GM12878 (cell line): Measurements from ENCODE around the gene BICDL2. TPM values are rescaled to one million over a fixed set of nuclear protein-coding genes. Genes with fewer than 3 reads are reported as not detected.

Experiments
- CTCF ChIP-seq, 3 experiments: IDR thresholded peaks in 2 of 3; conservative IDR thresholded peaks in 1 of 3; 2 replicates each; pipeline ENCODE4 v1.5.1; 2011; ENCODE audit warnings: low read depth in 3 of 3, low read length in 3 of 3, mild to moderate bottlenecking in 3 of 3, control low read depth in 2 of 3, moderate library complexity in 2 of 3, inconsistent platforms in 1 of 3, mixed read lengths in 1 of 3; ENCODE audit not compliant: control insufficient read depth in 2 of 3, insufficient read depth in 1 of 3; ENCODE audit errors: extremely low read depth in 1 of 3
- EGR1 ChIP-seq, 2 experiments: IDR thresholded peaks; 1 replicate in 1 of 2; 2 replicates in 1 of 2; pipeline ENCODE4 v1.6.1; 2011 to 2012; ENCODE audit warnings: low read depth in 2 of 2, low read length in 2 of 2, borderline replicate concordance in 1 of 2, mild to moderate bottlenecking in 1 of 2, moderate library complexity in 1 of 2
- FOS ChIP-seq: IDR thresholded peaks from 3 replicates; pipeline ENCODE4 v1.6.1; 2011; ENCODE audit warnings: borderline replicate concordance; ENCODE audit not compliant: insufficient read length; ENCODE audit errors: extremely low read depth
- FOXM1 ChIP-seq: IDR thresholded peaks from 2 replicates; pipeline ENCODE4 v1.6.1; 2012; ENCODE audit warnings: low read depth, mild to moderate bottlenecking, inconsistent platforms, low read length, moderate library complexity
- GATAD2B ChIP-seq: fragments of 450-650 bp; conservative IDR thresholded peaks from 2 replicates; pipeline ENCODE4 v1.6.1; 2017; ENCODE audit warnings: low read depth, mild to moderate bottlenecking, moderate library complexity
- IRF3 ChIP-seq: fragments of 450-650 bp; IDR thresholded peaks from 2 replicates; pipeline ENCODE4 v1.6.1; 2014; ENCODE audit warnings: mild to moderate bottlenecking
- KLF5 ChIP-seq: fragments of 450-650 bp; IDR thresholded peaks from 2 replicates; pipeline ENCODE4 v1.6.1; 2014; ENCODE audit warnings: mild to moderate bottlenecking; ENCODE audit not compliant: partially characterized antibody
- NFXL1 ChIP-seq: fragments of 450-650 bp; IDR thresholded peaks from 2 replicates; pipeline ENCODE4 v1.6.1; 2017; ENCODE audit warnings: antibody characterized with exemption, mild to moderate bottlenecking, borderline replicate concordance
- NFYA ChIP-seq: IDR thresholded peaks from 2 replicates; pipeline ENCODE4 v1.6.1; 2011; ENCODE audit warnings: low read depth, mild to moderate bottlenecking, low read length, improper control_type of control experiment, borderline replicate concordance
- NFYB ChIP-seq: IDR thresholded peaks from 2 replicates; pipeline ENCODE4 v1.6.1; 2011; ENCODE audit warnings: low read depth, mild to moderate bottlenecking, low read length, improper control_type of control experiment, moderate library complexity; ENCODE audit not compliant: insufficient read depth
- NR2C2 ChIP-seq: IDR thresholded peaks from 2 replicates; pipeline ENCODE4 v1.6.1; 2011; ENCODE audit warnings: borderline replicate concordance, low read depth; ENCODE audit not compliant: control insufficient read depth, insufficient read length
- RELA ChIP-seq: fragments of 450-650 bp; IDR thresholded peaks from 2 replicates; pipeline ENCODE4 v1.8.0; 2014; ENCODE audit warnings: borderline replicate concordance; ENCODE audit not compliant: partially characterized antibody
- SMAD5 ChIP-seq: IDR thresholded peaks from 2 replicates; pipeline ENCODE4 v1.6.1; 2016; ENCODE audit warnings: antibody characterized with exemption, low read depth
- SUPT20H ChIP-seq: IDR thresholded peaks from 2 replicates; pipeline ENCODE4 v1.6.1; 2011; ENCODE audit warnings: low read depth, mild to moderate bottlenecking, low read length, moderate library complexity, borderline replicate concordance; ENCODE audit not compliant: control insufficient read depth
- TARDBP ChIP-seq: IDR thresholded peaks from 2 replicates; pipeline ENCODE4 v1.6.1; 2016; ENCODE audit warnings: borderline replicate concordance
- TCF12 ChIP-seq: IDR thresholded peaks from 2 replicates; pipeline ENCODE4 v1.6.1; 2011; ENCODE audit warnings: low read depth, mild to moderate bottlenecking, low read length
- ZBTB33 ChIP-seq: fragments of 450-650 bp; IDR thresholded peaks from 2 replicates; pipeline ENCODE4 v1.6.1; 2017; ENCODE audit warnings: mild to moderate bottlenecking
- polyA plus RNA-seq, 11 experiments: library from polyadenylated mRNA; depleted of rRNA in 4 of 11; unstranded in 6 of 11; stranded (reverse) in 5 of 11; fragments of >200 nt; fragmentation: Nextera tagmentation in 4 of 11; fragmentation: Illumina TruSeq in 1 of 11; extraction: Ambion mirVana in 4 of 11; extraction: Trizol in 1 of 11; gene quantifications; 1 replicate in 1 of 11; 2 replicates in 10 of 11; pipeline versions ENCODE4 v1.2.1 to v1.2.3, GENCODE V29; 2011 to 2016; ENCODE audit warnings: inconsistent platforms in 2 of 11, missing spikeins in 2 of 11, low read depth in 1 of 11
- total RNA-seq, 4 experiments: library from RNA; depleted of rRNA in 3 of 4; stranded (reverse); fragments of >200 nt in 3 of 4; fragmentation: Illumina TruSeq in 1 of 4; extraction: Trizol in 1 of 4; gene quantifications; 2 replicates each; pipeline versions ENCODE4 v1.2.1 to v1.2.3, GENCODE V29; 2013 to 2021
- TF ChIP-seq, protein P1 (sequence below): IDR thresholded peaks from 2 replicates; pipeline ENCODE4 v1.6.1; 2012; ENCODE audit warnings: improper control_type of control experiment, low read depth, low read length; ENCODE audit not compliant: insufficient replicate concordance

The BICDL2 gene
- total and polyA plus RNA-seq, 10 of the 15 experiments (the other 5 are each of a cell fraction or from before 2014, with no cell fraction given): not detected

DNA sequence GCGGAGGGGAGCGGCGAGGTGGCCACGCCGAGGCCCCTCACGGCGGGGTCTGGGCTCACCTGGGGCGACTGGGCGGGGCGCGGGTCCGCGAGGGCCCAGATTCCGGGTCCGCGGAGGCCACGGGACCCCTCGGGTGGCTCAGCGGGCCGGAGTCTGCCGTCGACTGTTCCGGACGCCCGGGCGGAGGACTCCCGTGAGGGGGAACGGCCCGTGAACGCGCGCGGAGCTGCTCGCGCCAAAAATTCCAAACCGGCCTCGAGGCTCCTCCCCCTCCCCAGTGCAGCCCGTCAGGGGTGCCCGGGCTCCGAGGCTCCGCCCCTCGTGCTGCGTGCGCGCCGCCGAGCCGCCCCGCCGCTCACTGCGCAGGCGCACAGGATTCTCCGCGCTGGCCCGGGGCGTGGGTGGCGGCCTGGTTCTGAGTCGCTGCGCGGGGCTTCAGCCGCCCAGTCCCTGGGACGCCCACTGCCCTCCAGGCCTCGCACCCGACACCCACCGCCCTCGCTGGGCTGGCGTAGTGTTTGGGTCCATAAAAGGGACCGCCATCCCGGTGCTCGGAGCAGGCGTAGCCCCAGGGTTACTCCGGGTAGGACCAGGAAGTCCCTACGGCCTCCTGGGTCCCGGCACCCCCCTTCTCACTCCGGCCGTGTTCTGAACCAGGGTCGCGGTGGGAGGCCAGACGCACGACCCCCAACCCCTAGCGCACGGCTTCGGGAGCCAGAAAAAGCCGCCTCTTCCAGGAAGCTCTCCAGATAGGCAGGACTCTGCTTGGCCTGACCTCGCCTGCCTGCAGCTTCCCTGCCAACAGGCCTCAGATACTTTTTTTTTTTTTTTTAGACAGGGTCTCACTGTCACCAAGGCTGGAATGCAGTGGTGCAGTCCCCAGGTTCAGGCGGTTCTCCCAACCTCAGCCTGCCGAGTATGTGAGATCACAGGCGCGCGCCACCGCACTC, 56.2 kb downstream of the BICDL2 start, which contains the start of gene PKMYT1 (continued):
- TF ChIP-seq, protein P1, sequence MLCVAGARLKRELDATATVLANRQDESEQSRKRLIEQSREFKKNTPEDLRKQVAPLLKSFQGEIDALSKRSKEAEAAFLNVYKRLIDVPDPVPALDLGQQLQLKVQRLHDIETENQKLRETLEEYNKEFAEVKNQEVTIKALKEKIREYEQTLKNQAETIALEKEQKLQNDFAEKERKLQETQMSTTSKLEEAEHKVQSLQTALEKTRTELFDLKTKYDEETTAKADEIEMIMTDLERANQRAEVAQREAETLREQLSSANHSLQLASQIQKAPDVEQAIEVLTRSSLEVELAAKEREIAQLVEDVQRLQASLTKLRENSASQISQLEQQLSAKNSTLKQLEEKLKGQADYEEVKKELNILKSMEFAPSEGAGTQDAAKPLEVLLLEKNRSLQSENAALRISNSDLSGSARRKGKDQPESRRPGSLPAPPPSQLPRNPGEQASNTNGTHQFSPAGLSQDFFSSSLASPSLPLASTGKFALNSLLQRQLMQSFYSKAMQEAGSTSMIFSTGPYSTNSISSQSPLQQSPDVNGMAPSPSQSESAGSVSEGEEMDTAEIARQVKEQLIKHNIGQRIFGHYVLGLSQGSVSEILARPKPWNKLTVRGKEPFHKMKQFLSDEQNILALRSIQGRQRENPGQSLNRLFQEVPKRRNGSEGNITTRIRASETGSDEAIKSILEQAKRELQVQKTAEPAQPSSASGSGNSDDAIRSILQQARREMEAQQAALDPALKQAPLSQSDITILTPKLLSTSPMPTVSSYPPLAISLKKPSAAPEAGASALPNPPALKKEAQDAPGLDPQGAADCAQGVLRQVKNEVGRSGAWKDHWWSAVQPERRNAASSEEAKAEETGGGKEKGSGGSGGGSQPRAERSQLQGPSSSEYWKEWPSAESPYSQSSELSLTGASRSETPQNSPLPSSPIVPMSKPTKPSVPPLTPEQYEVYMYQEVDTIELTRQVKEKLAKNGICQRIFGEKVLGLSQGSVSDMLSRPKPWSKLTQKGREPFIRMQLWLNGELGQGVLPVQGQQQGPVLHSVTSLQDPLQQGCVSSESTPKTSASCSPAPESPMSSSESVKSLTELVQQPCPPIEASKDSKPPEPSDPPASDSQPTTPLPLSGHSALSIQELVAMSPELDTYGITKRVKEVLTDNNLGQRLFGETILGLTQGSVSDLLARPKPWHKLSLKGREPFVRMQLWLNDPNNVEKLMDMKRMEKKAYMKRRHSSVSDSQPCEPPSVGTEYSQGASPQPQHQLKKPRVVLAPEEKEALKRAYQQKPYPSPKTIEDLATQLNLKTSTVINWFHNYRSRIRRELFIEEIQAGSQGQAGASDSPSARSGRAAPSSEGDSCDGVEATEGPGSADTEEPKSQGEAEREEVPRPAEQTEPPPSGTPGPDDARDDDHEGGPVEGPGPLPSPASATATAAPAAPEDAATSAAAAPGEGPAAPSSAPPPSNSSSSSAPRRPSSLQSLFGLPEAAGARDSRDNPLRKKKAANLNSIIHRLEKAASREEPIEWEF: no peak
- TF ChIP-seq SMAD5 (peak; percentile 87), NFYA (no peak), NFYB (peak; percentile 51; the same call in 1 of the 2 replicates), RELA (no peak), SUPT20H (no peak), FOS (no peak), NFXL1 (no peak), CTCF (IDR thresholded peaks at IDR 0.05 in 2 of 3, conservative IDR thresholded peaks at IDR 0.05 in 1 of 3; ENCODE audit: control insufficient read depth in 2 of 3, extremely low read depth in 1 of 3, insufficient read depth in 1 of 3, low read depth in 3 of 3, low read length in 3 of 3) (no peak), TARDBP (no peak), KLF5 (peak; percentile 50), EGR1 (IDR thresholded peaks at IDR 0.05; ENCODE audit: borderline replicate concordance in 1 of 2, low read depth in 2 of 2, low read length in 2 of 2) (peak in 1 of 2 experiments; percentile 99; a peak in 2 of 3 replicates), TCF12 (no peak), ZBTB33 (no peak), FOXM1 (no peak), GATAD2B (peak; percentile 92), IRF3 (no peak), NR2C2 (no peak)
